Trophoblast cell (in vitro differentiated cells and primary cell): Measurements from ENCODE around the gene CD300C.
"Not testable (repeated sequence)": the region's sequence is repeated elsewhere in the genome, so short reads cannot be mapped to it uniquely, and the experiment has no call there.

Source experiments
- DNase-seq, 2 donors: peaks; one replicate each; pipeline ENCODE4 v3.0.0-alpha.2; 2016
- H2AFZ ChIP-seq: 2 replicates; pipeline ENCODE4 v1.6.1; 2013; ENCODE audit warnings: low read length, moderate library complexity, mild to moderate bottlenecking; ENCODE audit not compliant: insufficient read depth, poor library complexity
- H2AK5ac ChIP-seq: 2 replicates; pipeline ENCODE4 v1.6.1; 2013; ENCODE audit warnings: mild to moderate bottlenecking, low read length
- H2BK120ac ChIP-seq: 2 replicates; pipeline ENCODE4 v1.6.1; 2013; ENCODE audit warnings: low read length, mild to moderate bottlenecking, moderate library complexity; ENCODE audit not compliant: insufficient read depth, poor library complexity
- H2BK12ac ChIP-seq: 2 replicates; pipeline ENCODE4 v1.6.1; 2013; ENCODE audit warnings: mild to moderate bottlenecking, low read length, moderate library complexity
- H2BK5ac ChIP-seq: 2 replicates; pipeline ENCODE4 v1.6.1; 2013; ENCODE audit warnings: low read length, low read depth, moderate library complexity, mild to moderate bottlenecking; ENCODE audit not compliant: poor library complexity
- H3K14ac ChIP-seq: 2 replicates; pipeline ENCODE4 v1.6.1; 2013; ENCODE audit warnings: mild to moderate bottlenecking, low read length
- H3K18ac ChIP-seq: 2 replicates; pipeline ENCODE4 v1.6.1; 2013; ENCODE audit warnings: mild to moderate bottlenecking, low read length
- H3K23ac ChIP-seq: 2 replicates; pipeline ENCODE4 v1.6.1; 2013; ENCODE audit warnings: low read length
- H3K27ac ChIP-seq: 2 replicates; pipeline ENCODE4 v1.5.1; 2013; ENCODE audit warnings: low read depth, mild to moderate bottlenecking, inconsistent platforms, low read length, moderate library complexity
- H3K27me3 ChIP-seq: 2 replicates; pipeline ENCODE4 v1.6.1; 2013; ENCODE audit warnings: inconsistent platforms, mild to moderate bottlenecking, low read length, moderate library complexity; ENCODE audit not compliant: insufficient read depth
- H3K36me3 ChIP-seq, 2 experiments: 1 replicate in 1 of 2; 2 replicates in 1 of 2; pipeline ENCODE4 v1.6.1; 2013; ENCODE audit warnings: low read length in 2 of 2, mild to moderate bottlenecking in 2 of 2, moderate library complexity in 1 of 2; ENCODE audit not compliant: insufficient read depth in 2 of 2, control insufficient read depth in 1 of 2
- H3K4ac ChIP-seq: 2 replicates; pipeline ENCODE4 v1.6.1; 2013; ENCODE audit warnings: low read depth, mild to moderate bottlenecking, low read length, moderate library complexity
- H3K4me1 ChIP-seq, 2 experiments: 1 replicate in 1 of 2; 2 replicates in 1 of 2; pipeline ENCODE4 v1.6.1; 2013; ENCODE audit warnings: low read length in 2 of 2, mild to moderate bottlenecking in 2 of 2, moderate library complexity in 1 of 2; ENCODE audit not compliant: insufficient read depth in 2 of 2, control insufficient read depth in 1 of 2
- H3K4me2 ChIP-seq: 2 replicates; pipeline ENCODE4 v1.6.1; 2013; ENCODE audit warnings: inconsistent platforms, mild to moderate bottlenecking, low read length, moderate library complexity
- H3K4me3 ChIP-seq: 2 replicates; pipeline ENCODE4 v1.5.1; 2013; ENCODE audit warnings: mild to moderate bottlenecking, low read depth, low read length, inconsistent platforms
- H3K79me1 ChIP-seq: one replicate; pipeline ENCODE4 v1.6.1; 2013; ENCODE audit warnings: low read length
- H3K79me2 ChIP-seq: 2 replicates; pipeline ENCODE4 v1.6.1; 2013; ENCODE audit warnings: low read length, mild to moderate bottlenecking; ENCODE audit not compliant: control insufficient read depth, insufficient read depth, poor library complexity
- H3K9ac ChIP-seq: 2 replicates; pipeline ENCODE4 v1.6.1; 2013; ENCODE audit warnings: mild to moderate bottlenecking, low read length
- H3K9me3 ChIP-seq: 2 replicates; pipeline ENCODE4 v1.6.1; 2013; ENCODE audit warnings: low read depth, mild to moderate bottlenecking, control low read depth, inconsistent platforms, low read length; ENCODE audit not compliant: insufficient read depth
- H4K12ac ChIP-seq: 2 replicates; pipeline ENCODE4 v1.6.1; 2013; ENCODE audit warnings: low read depth, mild to moderate bottlenecking, low read length, moderate library complexity
- H4K8ac ChIP-seq: 2 replicates; pipeline ENCODE4 v1.6.1; 2013; ENCODE audit warnings: low read depth, mild to moderate bottlenecking, low read length, moderate library complexity
- H4K91ac ChIP-seq: one replicate; pipeline ENCODE4 v1.6.1; 2013; ENCODE audit warnings: low read depth, mild to moderate bottlenecking, low read length, moderate library complexity
- WGBS: extraction: QIAGEN DNeasy Blood & Tissue Kit; methylation state at CpG from one replicate; pipeline ENCODE4 v1.1.7; 2013; ENCODE audit warnings: missing lambda C conversion rate; ENCODE audit not compliant: insufficient read length, insufficient coverage; ENCODE audit errors: extremely low coverage; 5-methylcytosine and 5-hydroxymethylcytosine counted together

CD300C gene

DNA sequence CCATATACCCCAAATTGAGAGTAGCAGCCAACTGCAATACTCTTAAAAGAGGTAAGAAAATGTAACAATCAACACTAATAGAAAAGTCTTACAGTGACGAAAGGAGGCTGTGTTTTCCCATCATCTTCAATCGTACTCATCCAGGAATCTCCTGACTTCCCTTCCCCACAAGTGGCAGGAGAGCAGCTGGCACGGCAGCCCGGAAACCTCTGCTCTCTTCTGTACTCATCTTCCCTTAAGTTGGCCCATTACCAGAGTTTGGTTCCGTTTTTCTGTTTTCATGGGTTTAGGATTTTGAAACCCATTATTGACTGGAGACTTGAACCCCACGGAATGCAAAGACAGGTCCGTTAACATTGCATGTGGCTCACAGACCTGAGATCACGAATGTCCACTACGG, 33.1 kb upstream of the CD300C start:
- Histone ChIP-seq H2BK5ac (no peak overlapping the region), H3K4me3 (no peak overlapping the region), H3K4me2 (no peak overlapping the region), H3K9me3 (peaks cover 9% of the 10 kb centered on the region), H2BK12ac (no peak overlapping the region), H3K14ac (no peak overlapping the region), H3K27ac (no peak overlapping the region), H4K8ac (no peak overlapping the region), H3K23ac (no peak overlapping the region), H3K79me1 (no peaks in the 10 kb centered on the region), H2AFZ (no peak overlapping the region), H2BK120ac (no peak overlapping the region), H3K4ac (no peak overlapping the region), H3K79me2 (no peaks in the 10 kb centered on the region), H3K9ac (no peak overlapping the region), H3K36me3 (no peaks in the 10 kb centered on the region), H3K27me3 (no peaks in the 10 kb centered on the region), H4K12ac (no peak overlapping the region), H3K4me1 (no peaks in the 10 kb centered on the region), H2AK5ac (no peak overlapping the region), H4K91ac (no peak overlapping the region), H3K18ac (no peak overlapping the region)
- WGBS, result no CpG with 5 or more reads among the region's 9 CpGs
- DNase-seq, result no peak

DNA sequence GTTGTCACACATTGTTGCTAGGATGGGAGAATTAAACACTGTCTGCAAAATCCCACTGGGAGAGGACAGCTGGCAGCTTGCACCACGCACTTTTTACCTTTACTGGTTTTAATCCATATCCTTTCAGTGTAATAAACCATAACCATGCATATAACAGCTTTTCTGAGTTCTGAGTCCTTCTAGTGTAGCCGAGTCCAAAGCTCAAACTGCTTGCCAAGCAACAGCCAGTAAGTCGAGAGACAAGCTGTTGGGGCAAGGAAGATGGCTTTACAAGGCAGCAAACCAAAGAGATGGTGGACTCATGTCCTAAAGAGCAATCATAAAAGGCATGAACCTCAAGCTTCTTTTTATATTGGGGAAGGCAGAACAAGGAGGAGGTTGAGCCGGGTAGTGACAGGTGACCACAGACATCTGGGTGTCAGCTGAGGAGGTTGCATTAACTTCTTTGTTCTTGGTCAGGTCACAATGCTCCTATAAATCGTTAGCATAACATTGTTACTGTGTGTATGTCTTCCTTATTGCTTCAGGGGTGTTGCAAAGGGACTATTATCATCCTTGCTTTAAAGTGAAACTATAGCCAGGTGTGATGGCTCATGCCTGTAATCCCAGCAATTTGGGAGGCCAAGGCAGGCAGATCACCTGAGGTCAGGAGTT, 28.7 kb upstream of the CD300C start:
- WGBS, result no CpG with 5 or more reads among the region's 5 CpGs
- no peak overlapping the region for H4K12ac ChIP-seq
- H3K9me3 ChIP-seq, result no peaks in the 10 kb centered on the region
- H3K4me3 ChIP-seq, result no peak overlapping the region
- H3K4me2 ChIP-seq, result no peak overlapping the region
- no peak overlapping the region for H2BK12ac ChIP-seq
- H3K79me1 ChIP-seq, result no peaks in the 10 kb centered on the region
- no peak overlapping the region for H3K23ac ChIP-seq
- H3K4me1 ChIP-seq, result no peaks in the 10 kb centered on the region
- no peak overlapping the region for H4K8ac ChIP-seq
- H2BK120ac ChIP-seq, result no peak overlapping the region
- no peak overlapping the region for H3K18ac ChIP-seq
- H3K9ac ChIP-seq, result no peak overlapping the region
- no peak overlapping the region for H2AK5ac ChIP-seq
- no peak for DNase-seq
- H3K14ac ChIP-seq, result no peak overlapping the region
- no peak overlapping the region for H4K91ac ChIP-seq
- H3K27me3 ChIP-seq, result no peaks in the 10 kb centered on the region
- no peak overlapping the region for H2BK5ac ChIP-seq
- H3K27ac ChIP-seq, result no peak overlapping the region
- no peak overlapping the region for H2AFZ ChIP-seq
- H3K4ac ChIP-seq, result no peak overlapping the region
- H3K79me2 ChIP-seq, result no peaks in the 10 kb centered on the region
- H3K36me3 ChIP-seq, result no peaks in the 10 kb centered on the region

DNA sequence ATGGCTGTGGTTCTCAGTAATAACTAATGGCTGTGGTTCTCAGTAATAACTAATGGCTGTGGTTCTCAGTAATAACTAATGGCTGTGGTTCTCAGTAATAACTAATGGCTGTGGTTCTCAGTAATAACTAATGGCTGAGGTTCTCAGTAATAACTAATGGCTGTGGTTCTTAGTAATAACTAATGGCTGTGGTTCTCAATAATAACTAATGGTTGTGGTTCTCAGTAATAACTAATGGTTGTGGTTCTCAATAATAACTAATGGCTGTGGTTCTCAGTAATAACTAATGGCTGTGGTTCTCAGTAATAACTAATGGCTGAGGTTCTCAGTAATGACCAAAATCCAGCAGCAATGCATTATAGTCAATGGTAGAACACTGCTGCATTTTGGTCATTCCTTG, 27.7 kb upstream of the CD300C start:
- not testable (repeated sequence) for H3K4ac ChIP-seq, H4K8ac ChIP-seq, H3K14ac ChIP-seq, H3K79me2 ChIP-seq, H3K4me2 ChIP-seq, H2AFZ ChIP-seq, H3K27ac ChIP-seq, H3K9ac ChIP-seq, H3K79me1 ChIP-seq, H4K12ac ChIP-seq, H3K4me3 ChIP-seq, H2BK120ac ChIP-seq, H2BK5ac ChIP-seq, H4K91ac ChIP-seq, H3K27me3 ChIP-seq, H3K9me3 ChIP-seq, H3K18ac ChIP-seq, H2AK5ac ChIP-seq, H2BK12ac ChIP-seq, H3K23ac ChIP-seq, H3K36me3 ChIP-seq, H3K4me1 ChIP-seq, DNase-seq

DNA sequence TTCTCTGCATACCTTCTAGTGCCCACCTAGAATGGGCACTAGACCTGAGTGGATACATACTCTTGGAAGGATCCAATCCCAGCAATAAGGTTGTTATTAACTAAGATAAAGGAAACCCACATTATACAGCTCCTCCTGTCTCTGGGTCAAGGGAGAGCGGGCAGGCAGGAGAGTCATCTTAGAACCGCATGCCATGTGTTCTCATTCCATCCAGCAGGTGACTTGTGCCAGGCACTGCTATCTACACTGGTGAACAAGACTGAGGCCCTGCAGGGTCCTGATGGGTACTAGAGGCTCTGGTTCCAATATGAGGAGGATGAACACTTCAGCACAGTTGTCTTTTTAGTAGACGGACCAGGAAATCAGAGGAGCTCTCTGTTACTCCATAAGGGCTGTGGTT, 27.3 kb upstream of the CD300C start:
- no peak overlapping the region for H3K4me2 ChIP-seq
- no peak for DNase-seq
- H3K27ac ChIP-seq, result no peak overlapping the region
- H3K23ac ChIP-seq, result no peak overlapping the region
- H3K27me3 ChIP-seq, result no peaks in the 10 kb centered on the region
- no peak overlapping the region for H2AK5ac ChIP-seq
- H3K9ac ChIP-seq, result no peak overlapping the region
- no peak overlapping the region for H3K4me3 ChIP-seq
- H4K8ac ChIP-seq, result no peak overlapping the region
- no peaks in the 10 kb centered on the region for H3K79me2 ChIP-seq
- no peak overlapping the region for H2BK12ac ChIP-seq
- peaks cover 0 to 3% of the 10 kb centered on the region in 2 experiments for H3K4me1 ChIP-seq
- no peak overlapping the region for H2BK120ac ChIP-seq
- no peak overlapping the region for H2BK5ac ChIP-seq
- no peak overlapping the region for H2AFZ ChIP-seq
- WGBS, result no CpG with 5 or more reads among the region's 3 CpGs
- H4K12ac ChIP-seq, result no peak overlapping the region
- H3K14ac ChIP-seq, result no peak overlapping the region
- no peaks in the 10 kb centered on the region for H3K36me3 ChIP-seq
- no peak overlapping the region for H3K4ac ChIP-seq
- no peaks in the 10 kb centered on the region for H3K79me1 ChIP-seq
- peaks cover 9% of the 10 kb centered on the region for H3K9me3 ChIP-seq
- H4K91ac ChIP-seq, result no peak overlapping the region
- H3K18ac ChIP-seq, result no peak overlapping the region
